Measurements from ENCODE around the gene PLA2G2F.
A peak's percentile ranks its signal among the peaks of the same experiment; 100 is the strongest.

Gene PLA2G2F, protein sequence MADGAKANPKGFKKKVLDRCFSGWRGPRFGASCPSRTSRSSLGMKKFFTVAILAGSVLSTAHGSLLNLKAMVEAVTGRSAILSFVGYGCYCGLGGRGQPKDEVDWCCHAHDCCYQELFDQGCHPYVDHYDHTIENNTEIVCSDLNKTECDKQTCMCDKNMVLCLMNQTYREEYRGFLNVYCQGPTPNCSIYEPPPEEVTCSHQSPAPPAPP

GRCh38 chr1:20138961-20139550 is at the start of gene PLA2G2F:
Gene PLA2G2F, plus strand, starts transcription at chr1:20139323. Its CDS starts 105 bp downstream, at chr1:20139428.
- no peak for DNase-seq

DNA sequence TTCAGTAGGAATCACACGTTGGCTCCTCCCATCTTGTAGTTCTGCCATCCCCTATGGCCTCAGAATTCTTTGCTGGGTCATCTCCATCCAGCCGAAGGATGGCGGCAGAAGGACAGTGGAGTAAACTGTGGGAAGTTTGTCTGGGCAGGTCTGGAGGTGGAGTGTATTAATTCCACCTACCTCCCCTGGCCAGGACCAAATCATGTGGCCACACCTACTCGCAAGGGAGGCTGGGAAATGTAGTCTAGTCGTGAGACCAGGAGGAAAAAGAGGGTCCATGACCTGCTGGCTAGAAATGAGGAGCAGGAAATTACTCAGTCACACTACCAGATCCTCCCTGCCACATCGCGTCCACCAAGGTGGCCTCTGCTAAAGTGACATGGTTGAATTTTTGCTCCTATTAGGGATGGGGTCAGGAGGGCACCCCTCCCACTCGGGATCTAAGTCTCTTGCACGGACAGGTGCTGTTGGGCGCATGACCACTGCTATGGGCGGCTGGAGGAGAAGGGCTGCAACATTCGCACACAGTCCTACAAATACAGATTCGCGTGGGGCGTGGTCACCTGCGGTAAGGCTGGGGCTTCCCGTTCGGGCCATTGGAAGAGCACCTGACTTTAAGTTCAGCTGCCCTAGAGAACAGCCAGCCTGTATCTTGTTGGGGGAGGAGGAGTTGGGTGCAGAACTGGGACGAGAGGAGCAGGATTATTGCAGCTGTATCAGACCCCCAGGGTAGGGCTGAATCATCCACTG is 49.6 kb upstream of the PLA2G2F start:
- no peak for DNase-seq

DNA sequence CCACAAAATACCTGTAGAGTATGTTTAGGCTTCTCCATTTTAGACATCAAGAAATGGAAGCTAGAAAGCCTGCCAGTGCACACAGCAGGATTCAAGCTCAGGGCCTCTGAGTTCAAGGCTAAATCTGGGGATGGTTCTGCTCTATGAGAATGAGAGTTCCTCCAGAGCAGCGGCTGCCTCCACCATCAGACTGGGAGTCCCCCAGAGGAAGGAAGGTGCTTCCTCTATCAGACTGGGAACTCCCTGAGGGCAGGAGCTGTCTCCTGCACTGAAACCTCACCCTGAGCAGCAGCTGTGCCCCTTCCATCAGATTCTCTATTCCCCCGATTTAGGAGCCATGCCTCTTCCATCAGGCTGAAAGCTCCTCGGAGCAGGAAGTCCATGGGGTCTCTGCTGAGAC is 49.0 kb upstream of the PLA2G2F start:
- no peak for DNase-seq

DNA sequence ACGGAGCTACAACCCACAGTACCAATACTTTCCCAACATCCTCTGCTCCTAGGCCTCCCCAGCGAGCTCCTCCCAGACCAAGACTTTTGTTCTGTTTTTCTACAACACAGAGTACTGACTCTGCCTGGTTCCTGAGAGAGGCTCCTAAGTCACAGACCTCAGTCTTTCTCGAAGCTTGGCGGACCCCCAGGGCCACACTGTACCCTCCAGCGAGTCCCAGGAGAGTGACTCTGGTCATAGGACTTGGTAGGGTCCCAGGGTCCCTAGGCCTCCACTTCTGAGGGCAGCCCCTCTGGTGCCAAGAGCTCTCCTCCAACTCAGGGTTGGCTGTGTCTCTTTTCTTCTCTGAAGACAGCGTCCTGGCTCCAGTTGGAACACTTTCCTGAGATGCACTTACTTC is 48.5 kb upstream of the PLA2G2F start:
- no peak for DNase-seq

GRCh38 chr1:20093303-20093702 is 45.8 kb upstream of the PLA2G2F start:
- no peak for DNase-seq

- no peak for DNase-seq
Measured at GRCh38 chr1:20093940-20094391, 45.2 kb upstream of the PLA2G2F start.

DNA sequence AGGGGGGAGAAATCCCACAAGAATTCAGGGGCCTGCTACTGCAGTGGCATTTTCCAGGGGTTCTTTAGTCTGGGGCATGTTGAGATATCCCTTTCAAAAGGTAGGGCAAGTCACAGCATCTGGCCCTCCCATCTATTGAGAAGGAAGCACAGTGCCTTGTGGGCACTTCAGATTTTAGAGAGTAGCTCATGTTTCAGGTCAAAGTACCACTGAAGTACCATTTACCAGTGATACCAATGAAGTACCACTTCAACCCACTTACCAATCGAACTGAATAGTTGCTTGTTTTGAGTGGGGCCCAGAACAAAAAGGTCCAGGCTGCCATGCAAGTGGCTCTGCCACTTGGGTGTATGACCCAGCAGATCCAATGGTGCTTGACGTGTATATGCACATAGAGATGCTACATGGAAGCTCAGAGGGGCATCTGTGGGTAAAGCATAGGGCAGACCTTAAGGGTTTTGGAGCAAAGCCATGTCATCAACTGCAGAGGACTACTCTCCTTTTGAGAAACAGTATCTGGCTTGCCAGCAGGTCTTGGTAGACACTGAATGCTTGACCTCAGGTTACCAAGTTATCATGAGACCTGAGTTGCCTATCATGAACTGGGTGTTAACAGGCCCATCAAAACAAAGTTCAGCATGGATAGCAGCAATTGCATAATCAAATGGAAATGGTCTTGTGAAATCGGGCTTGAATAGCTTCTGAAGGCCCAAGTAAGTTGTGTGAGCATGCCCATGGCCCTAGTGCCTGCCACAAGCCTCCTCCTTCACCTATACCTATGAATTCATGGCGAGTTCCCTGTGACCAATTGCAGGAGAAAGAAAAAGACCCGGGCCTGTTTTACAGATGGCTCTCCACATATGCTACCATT is 43.3 kb upstream of the PLA2G2F start:
- no peak for DNase-seq

DNA sequence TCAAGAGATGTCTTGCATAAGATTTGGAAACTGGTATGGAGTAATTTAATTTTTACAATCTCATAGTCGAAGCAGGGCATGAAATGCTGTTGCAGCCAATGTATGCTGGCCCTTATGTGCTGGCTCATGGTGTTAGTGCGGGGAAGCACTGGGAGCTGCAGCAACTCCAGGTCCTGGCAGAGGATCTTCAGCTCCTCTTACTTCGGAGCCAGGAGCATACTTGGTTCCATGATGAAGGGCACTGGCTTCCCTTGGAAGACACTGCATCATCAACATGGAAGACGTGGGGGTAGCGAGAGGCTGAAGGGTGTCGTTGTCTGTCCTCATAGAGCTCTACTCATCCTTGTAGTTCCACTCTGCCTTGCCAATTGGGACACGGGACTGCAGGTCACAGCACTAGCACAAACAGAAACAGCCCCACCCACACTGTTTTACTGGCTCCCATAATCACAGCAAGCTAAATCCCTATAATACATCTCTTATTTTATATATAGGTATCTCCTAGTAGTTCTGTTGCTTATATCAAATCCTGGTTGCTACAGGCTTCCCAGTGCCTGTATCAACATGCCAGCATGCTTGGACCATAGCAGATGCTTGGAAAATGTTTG is 42.2 kb upstream of the PLA2G2F start:
- DNase-seq: no peak

GRCh38 chr1:20099533-20099932 is 39.6 kb upstream of the PLA2G2F start:
- no peak for DNase-seq

GRCh38 chr1:20100632-20101355 is 38.3 kb upstream of the PLA2G2F start:
- DNase-seq: peak; percentile 20

GRCh38 chr1:20102875-20103274 is 36.2 kb upstream of the PLA2G2F start:
- no peak for DNase-seq

GRCh38 chr1:20105856-20106255 is 33.3 kb upstream of the PLA2G2F start:
- no peak for DNase-seq

- DNase-seq: no peak
Measured at GRCh38 chr1:20107351-20107750, 31.8 kb upstream of the PLA2G2F start.

- no peak for DNase-seq
Measured at GRCh38 chr1:20107796-20108195, 31.3 kb upstream of the PLA2G2F start.

DNA sequence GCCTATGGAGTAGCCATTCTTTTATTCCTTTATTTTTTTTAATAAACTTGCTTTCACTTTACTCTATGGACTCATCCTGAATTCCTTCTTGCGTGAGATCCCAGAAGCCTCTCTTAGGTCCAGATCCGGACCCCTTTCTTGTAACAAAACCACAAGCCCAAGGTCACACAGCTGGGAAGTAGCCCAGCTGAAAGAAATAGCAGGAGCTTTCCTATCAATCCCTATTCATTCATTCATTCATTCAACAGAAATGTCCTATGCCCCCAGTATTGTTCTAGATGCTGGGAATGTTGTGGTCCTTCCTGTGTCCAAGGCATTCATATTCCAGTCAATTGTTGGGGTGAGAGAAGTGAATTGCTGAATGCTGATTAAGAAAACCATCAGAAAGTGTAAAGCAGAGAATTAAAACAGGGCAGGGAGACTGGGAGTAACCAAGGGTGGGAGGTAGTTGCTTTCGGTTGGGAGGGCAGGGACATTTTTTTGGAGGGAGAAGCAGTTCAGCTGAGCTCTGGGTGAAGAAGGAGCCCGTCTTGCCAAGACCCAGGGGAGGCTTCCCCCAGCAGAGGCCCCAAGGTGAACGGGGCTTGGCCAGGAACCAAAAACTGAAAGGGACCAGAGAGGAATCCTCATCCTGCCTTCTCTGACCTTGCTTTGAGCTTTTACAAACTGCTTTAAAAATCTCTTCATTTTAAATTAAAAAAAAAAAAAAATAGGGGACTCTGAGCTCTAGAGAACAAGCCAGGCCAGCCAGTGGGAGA is 30.6 kb upstream of the PLA2G2F start:
- DNase-seq: no peak

GRCh38 chr1:20109223-20109856 is 29.8 kb upstream of the PLA2G2F start:
- no peak for DNase-seq

GRCh38 chr1:20110679-20111078 is 28.4 kb upstream of the PLA2G2F start:
- no peak for DNase-seq

GRCh38 chr1:20111452-20111851 is 27.7 kb upstream of the PLA2G2F start:
- no peak for DNase-seq

- no peak for DNase-seq
Measured at GRCh38 chr1:20112279-20113000, 26.7 kb upstream of the PLA2G2F start.

DNA sequence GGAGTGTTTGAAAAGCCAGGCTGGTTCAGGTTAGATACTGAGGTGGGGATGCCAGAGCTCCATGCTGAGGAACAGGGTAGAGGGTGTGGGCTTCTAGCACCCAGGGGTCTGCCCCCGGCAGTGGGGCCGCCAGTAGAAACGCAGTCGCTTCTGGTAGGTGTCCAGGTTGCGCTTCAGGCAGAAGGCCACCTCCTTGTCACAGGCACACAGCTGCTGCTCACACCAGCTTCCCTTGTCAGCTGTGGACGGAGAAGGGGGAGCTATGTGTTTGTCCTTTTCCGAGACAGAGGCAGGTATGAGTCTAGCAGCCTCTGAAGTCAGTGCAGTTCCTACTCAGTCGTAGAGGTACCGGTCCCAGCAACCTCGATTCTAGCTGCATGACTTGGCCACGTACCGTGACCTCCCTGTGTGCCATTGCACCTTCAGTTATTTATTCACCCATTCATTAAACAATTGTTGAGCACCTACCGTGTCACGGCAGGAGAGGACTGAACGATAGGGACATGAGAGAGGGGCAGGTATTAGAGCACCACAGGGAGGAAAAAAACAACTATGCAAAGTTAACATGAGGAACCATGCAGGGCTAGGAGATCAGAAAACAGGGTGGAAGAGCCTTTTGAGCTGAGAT is 25.0 kb upstream of the PLA2G2F start:
- DNase-seq: no peak
